ENCODE results near the gene NTRK3.

NTRK3 gene

GRCh38 chr15:88274553-88275460, 18.3 kb upstream of the NTRK3 start:
- TF ChIP-seq ZFP3 (CRISPR knock-in tag; IDR thresholded peaks at IDR 0.05) (no peak), ZNF70 (CRISPR knock-in tag; IDR thresholded peaks at IDR 0.05) (no peak), OSR1 (CRISPR knock-in tag; IDR thresholded peaks at IDR 0.05) (no peak), GLIS3 (CRISPR knock-in tag; IDR thresholded peaks at IDR 0.05) (no peak), CSDC2 (CRISPR knock-in tag; IDR thresholded peaks at IDR 0.05) (no peak), ESRRG (CRISPR knock-in tag; IDR thresholded peaks at IDR 0.05) (no peak), ARNTL (CRISPR knock-in tag; IDR thresholded peaks at IDR 0.05; ENCODE audit: borderline replicate concordance, low read depth) (no peak), ZFP30 (CRISPR knock-in tag; IDR thresholded peaks at IDR 0.05) (no peak)
- TF ChIP-seq, protein P1, sequence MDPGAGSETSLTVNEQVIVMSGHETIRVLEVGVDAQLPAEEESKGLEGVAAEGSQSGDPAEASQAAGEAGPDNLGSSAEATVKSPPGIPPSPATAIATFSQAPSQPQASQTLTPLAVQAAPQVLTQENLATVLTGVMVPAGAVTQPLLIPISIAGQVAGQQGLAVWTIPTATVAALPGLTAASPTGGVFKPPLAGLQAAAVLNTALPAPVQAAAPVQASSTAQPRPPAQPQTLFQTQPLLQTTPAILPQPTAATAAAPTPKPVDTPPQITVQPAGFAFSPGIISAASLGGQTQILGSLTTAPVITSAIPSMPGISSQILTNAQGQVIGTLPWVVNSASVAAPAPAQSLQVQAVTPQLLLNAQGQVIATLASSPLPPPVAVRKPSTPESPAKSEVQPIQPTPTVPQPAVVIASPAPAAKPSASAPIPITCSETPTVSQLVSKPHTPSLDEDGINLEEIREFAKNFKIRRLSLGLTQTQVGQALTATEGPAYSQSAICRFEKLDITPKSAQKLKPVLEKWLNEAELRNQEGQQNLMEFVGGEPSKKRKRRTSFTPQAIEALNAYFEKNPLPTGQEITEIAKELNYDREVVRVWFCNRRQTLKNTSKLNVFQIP (CRISPR knock-in tag; IDR thresholded peaks at IDR 0.05; ENCODE audit: borderline replicate concordance, low read depth) = no peak
- TF ChIP-seq, protein P2, sequence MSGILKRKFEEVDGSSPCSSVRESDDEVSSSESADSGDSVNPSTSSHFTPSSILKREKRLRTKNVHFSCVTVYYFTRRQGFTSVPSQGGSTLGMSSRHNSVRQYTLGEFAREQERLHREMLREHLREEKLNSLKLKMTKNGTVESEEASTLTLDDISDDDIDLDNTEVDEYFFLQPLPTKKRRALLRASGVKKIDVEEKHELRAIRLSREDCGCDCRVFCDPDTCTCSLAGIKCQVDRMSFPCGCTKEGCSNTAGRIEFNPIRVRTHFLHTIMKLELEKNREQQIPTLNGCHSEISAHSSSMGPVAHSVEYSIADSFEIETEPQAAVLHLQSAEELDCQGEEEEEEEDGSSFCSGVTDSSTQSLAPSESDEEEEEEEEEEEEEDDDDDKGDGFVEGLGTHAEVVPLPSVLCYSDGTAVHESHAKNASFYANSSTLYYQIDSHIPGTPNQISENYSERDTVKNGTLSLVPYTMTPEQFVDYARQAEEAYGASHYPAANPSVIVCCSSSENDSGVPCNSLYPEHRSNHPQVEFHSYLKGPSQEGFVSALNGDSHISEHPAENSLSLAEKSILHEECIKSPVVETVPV (CRISPR knock-in tag; IDR thresholded peaks at IDR 0.05) = no peak
- ATAC-seq = peak; percentile 87

- no peak for ATAC-seq
- TF ChIP-seq GLIS3 (CRISPR knock-in tag; IDR thresholded peaks at IDR 0.05) (no peak), RARB (CRISPR knock-in tag; IDR thresholded peaks at IDR 0.05) (no peak), ARNTL (CRISPR knock-in tag; IDR thresholded peaks at IDR 0.05; ENCODE audit: borderline replicate concordance, low read depth) (no peak), ZFP3 (CRISPR knock-in tag; IDR thresholded peaks at IDR 0.05) (no peak), PPARA (CRISPR knock-in tag; IDR thresholded peaks at IDR 0.05; ENCODE audit: borderline replicate concordance) (no peak), ZNF70 (CRISPR knock-in tag; IDR thresholded peaks at IDR 0.05) (no peak), ZFP30 (CRISPR knock-in tag; IDR thresholded peaks at IDR 0.05) (no peak), CSDC2 (CRISPR knock-in tag; IDR thresholded peaks at IDR 0.05) (no peak), OSR1 (CRISPR knock-in tag; IDR thresholded peaks at IDR 0.05) (no peak), ESRRG (CRISPR knock-in tag; IDR thresholded peaks at IDR 0.05) (no peak)
- TF ChIP-seq, protein P3, sequence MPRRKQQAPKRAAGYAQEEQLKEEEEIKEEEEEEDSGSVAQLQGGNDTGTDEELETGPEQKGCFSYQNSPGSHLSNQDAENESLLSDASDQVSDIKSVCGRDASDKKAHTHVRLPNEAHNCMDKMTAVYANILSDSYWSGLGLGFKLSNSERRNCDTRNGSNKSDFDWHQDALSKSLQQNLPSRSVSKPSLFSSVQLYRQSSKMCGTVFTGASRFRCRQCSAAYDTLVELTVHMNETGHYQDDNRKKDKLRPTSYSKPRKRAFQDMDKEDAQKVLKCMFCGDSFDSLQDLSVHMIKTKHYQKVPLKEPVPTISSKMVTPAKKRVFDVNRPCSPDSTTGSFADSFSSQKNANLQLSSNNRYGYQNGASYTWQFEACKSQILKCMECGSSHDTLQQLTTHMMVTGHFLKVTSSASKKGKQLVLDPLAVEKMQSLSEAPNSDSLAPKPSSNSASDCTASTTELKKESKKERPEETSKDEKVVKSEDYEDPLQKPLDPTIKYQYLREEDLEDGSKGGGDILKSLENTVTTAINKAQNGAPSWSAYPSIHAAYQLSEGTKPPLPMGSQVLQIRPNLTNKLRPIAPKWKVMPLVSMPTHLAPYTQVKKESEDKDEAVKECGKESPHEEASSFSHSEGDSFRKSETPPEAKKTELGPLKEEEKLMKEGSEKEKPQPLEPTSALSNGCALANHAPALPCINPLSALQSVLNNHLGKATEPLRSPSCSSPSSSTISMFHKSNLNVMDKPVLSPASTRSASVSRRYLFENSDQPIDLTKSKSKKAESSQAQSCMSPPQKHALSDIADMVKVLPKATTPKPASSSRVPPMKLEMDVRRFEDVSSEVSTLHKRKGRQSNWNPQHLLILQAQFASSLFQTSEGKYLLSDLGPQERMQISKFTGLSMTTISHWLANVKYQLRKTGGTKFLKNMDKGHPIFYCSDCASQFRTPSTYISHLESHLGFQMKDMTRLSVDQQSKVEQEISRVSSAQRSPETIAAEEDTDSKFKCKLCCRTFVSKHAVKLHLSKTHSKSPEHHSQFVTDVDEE (CRISPR knock-in tag; IDR thresholded peaks at IDR 0.05) = no peak
- TF ChIP-seq, protein P1 (CRISPR knock-in tag; IDR thresholded peaks at IDR 0.05; ENCODE audit: borderline replicate concordance, low read depth) = no peak
- TF ChIP-seq, protein P4, sequence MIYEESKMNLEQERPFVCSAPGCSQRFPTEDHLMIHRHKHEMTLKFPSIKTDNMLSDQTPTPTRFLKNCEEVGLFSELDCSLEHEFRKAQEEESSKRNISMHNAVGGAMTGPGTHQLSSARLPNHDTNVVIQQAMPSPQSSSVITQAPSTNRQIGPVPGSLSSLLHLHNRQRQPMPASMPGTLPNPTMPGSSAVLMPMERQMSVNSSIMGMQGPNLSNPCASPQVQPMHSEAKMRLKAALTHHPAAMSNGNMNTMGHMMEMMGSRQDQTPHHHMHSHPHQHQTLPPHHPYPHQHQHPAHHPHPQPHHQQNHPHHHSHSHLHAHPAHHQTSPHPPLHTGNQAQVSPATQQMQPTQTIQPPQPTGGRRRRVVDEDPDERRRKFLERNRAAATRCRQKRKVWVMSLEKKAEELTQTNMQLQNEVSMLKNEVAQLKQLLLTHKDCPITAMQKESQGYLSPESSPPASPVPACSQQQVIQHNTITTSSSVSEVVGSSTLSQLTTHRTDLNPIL (CRISPR knock-in tag; IDR thresholded peaks at IDR 0.05; ENCODE audit: low read depth) = no peak
Measured at GRCh38 chr15:88272421-88272820, 15.9 kb upstream of the NTRK3 start.

- no peak for ATAC-seq
- TF ChIP-seq, protein P3 (CRISPR knock-in tag; IDR thresholded peaks at IDR 0.05) = no peak
- TF ChIP-seq, protein P4 (CRISPR knock-in tag; IDR thresholded peaks at IDR 0.05; ENCODE audit: low read depth) = no peak
- TF ChIP-seq CSDC2 (CRISPR knock-in tag; IDR thresholded peaks at IDR 0.05) = no peak
- TF ChIP-seq ZNF70 (CRISPR knock-in tag; IDR thresholded peaks at IDR 0.05) = no peak
- TF ChIP-seq GLIS3 (CRISPR knock-in tag; IDR thresholded peaks at IDR 0.05) = no peak
- TF ChIP-seq ZNF8 (CRISPR knock-in tag; IDR thresholded peaks at IDR 0.05) = no peak
- no peak for TF ChIP-seq SNAI2 (CRISPR knock-in tag; IDR thresholded peaks at IDR 0.05)
- TF ChIP-seq, protein P2 (CRISPR knock-in tag; IDR thresholded peaks at IDR 0.05) = no peak
- TF ChIP-seq ESRRG (CRISPR knock-in tag; IDR thresholded peaks at IDR 0.05) = no peak
Measured at GRCh38 chr15:88269356-88270062, 13.0 kb upstream of the NTRK3 start.

Data from SK-N-SH treated with all-trans-retinoic acid at 6 μM for 48 hours (cell line).